ENCODE measurements around the gene ABCD4. TPM values are rescaled to one million over a fixed set of nuclear protein-coding genes. Genes with fewer than 3 reads are reported as not detected.

ABCD4 gene
- total and polyA plus RNA-seq, 2 experiments from 2014 or later, result 60.5 to 73.1 TPM

GRCh38 chr14:74314576-74314975 is 11.8 kb upstream of the ABCD4 start (continued):
- TF ChIP-seq ZNF462 (CRISPR knock-in tag; IDR thresholded peaks at IDR 0.05) (no peak), ZNF114 (CRISPR knock-in tag; IDR thresholded peaks at IDR 0.05) (no peak), ETS1 (IDR thresholded peaks at IDR 0.05) (no peak), POLR2AphosphoS5 (IDR thresholded peaks at IDR 0.05; ENCODE audit: low read depth) (no peak), CTCF (conservative IDR thresholded peaks at IDR 0.05; ENCODE audit: low read depth in 2 of 2) (no peak), JUNB (IDR thresholded peaks at IDR 0.05; ENCODE audit: unreplicated experiment) (no peak), EZH2phosphoT487 (IDR thresholded peaks at IDR 0.05; ENCODE audit: unreplicated experiment) (no peak), REST (IDR thresholded peaks at IDR 0.05; ENCODE audit: unreplicated experiment) (no peak)
